ENCODE results near the gene BEST4.
"Not testable (repeated sequence)": the region's sequence is repeated elsewhere in the genome, so short reads cannot be mapped to it uniquely, and the experiment has no call there.

- TF ChIP-seq POLR2A (IDR thresholded peaks at IDR 0.05) = not testable (repeated sequence)
- TF ChIP-seq, protein P1, sequence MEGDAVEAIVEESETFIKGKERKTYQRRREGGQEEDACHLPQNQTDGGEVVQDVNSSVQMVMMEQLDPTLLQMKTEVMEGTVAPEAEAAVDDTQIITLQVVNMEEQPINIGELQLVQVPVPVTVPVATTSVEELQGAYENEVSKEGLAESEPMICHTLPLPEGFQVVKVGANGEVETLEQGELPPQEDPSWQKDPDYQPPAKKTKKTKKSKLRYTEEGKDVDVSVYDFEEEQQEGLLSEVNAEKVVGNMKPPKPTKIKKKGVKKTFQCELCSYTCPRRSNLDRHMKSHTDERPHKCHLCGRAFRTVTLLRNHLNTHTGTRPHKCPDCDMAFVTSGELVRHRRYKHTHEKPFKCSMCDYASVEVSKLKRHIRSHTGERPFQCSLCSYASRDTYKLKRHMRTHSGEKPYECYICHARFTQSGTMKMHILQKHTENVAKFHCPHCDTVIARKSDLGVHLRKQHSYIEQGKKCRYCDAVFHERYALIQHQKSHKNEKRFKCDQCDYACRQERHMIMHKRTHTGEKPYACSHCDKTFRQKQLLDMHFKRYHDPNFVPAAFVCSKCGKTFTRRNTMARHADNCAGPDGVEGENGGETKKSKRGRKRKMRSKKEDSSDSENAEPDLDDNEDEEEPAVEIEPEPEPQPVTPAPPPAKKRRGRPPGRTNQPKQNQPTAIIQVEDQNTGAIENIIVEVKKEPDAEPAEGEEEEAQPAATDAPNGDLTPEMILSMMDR (IDR thresholded peaks at IDR 0.05) = not testable (repeated sequence)
Observed at GRCh38 chr1:44815926-44816325, 28.0 kb upstream of the BEST4 start.
